IPS-20b (cell line): ENCODE measurements around the gene MAN2B2.

Experiments used
- H3K27ac ChIP-seq: one replicate; pipeline ENCODE4 v1.5.1; 2013; ENCODE audit warnings: low read length
- H3K27me3 ChIP-seq: 2 replicates; pipeline ENCODE4 v1.6.1; 2013; ENCODE audit warnings: mild to moderate bottlenecking, low read length, inconsistent platforms; ENCODE audit not compliant: insufficient read depth
- H3K36me3 ChIP-seq: 2 replicates; pipeline ENCODE4 v1.6.1; 2013; ENCODE audit warnings: low read depth, mild to moderate bottlenecking, inconsistent platforms, low read length, moderate library complexity; ENCODE audit not compliant: insufficient read depth
- H3K4me1 ChIP-seq: 2 replicates; pipeline ENCODE4 v1.6.1; 2013; ENCODE audit warnings: mild to moderate bottlenecking, control low read depth, inconsistent platforms, low read length, moderate library complexity; ENCODE audit not compliant: insufficient read depth
- H3K4me3 ChIP-seq: 2 replicates; pipeline ENCODE4 v1.5.1; 2013; ENCODE audit warnings: mild to moderate bottlenecking, low read length, inconsistent platforms
- H3K9ac ChIP-seq: 2 replicates; pipeline ENCODE4 v1.6.1; 2013; ENCODE audit warnings: low read depth, mild to moderate bottlenecking, inconsistent platforms, low read length, moderate library complexity
- H3K9me3 ChIP-seq: 2 replicates; pipeline ENCODE4 v1.6.1; 2013; ENCODE audit warnings: mild to moderate bottlenecking, low read depth, low read length, inconsistent platforms; ENCODE audit not compliant: insufficient read depth

The MAN2B2 gene

DNA sequence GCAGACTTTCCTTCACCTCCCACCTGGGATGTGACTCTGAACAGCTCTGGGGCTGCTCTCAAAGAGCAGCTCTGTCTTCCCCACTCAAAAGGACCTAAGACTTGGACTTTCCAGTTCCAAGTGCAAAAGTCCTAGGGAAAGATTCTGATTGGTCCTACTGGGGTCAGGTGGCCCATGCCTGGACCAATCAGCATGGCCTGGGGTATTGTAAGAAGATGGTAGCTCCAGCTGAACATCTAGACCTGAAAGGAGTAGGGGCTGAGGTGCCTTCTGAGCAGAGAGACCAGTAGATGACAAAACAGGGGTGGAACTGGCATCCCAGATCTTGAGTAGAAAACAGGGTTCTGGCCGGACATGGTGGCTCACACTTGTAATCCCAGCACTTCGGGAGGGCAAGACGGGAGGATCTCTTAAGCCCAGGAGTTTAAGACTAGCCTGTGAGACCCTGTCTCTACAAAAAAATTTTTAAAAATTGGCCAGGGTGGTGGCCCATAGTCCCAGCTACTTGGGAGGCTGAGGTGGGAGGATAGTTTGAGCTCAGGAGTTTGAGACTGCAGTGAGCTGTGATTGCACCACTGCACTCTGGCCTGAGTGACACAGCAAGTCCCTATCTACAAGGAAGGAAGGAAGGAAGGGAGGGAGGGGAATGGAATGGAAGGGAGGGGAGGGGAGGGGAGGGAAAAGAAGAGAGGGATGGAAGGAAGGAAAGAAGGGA lies 38.1 kb downstream of the MAN2B2 start:
- Histone ChIP-seq H3K4me1 (no peaks in the 10 kb centered on the region), H3K36me3 (no peaks in the 10 kb centered on the region), H3K27ac (no peak overlapping the region), H3K27me3 (no peaks in the 10 kb centered on the region), H3K9me3 (no peaks in the 10 kb centered on the region), H3K9ac (no peak overlapping the region), H3K4me3 (no peak overlapping the region)

DNA sequence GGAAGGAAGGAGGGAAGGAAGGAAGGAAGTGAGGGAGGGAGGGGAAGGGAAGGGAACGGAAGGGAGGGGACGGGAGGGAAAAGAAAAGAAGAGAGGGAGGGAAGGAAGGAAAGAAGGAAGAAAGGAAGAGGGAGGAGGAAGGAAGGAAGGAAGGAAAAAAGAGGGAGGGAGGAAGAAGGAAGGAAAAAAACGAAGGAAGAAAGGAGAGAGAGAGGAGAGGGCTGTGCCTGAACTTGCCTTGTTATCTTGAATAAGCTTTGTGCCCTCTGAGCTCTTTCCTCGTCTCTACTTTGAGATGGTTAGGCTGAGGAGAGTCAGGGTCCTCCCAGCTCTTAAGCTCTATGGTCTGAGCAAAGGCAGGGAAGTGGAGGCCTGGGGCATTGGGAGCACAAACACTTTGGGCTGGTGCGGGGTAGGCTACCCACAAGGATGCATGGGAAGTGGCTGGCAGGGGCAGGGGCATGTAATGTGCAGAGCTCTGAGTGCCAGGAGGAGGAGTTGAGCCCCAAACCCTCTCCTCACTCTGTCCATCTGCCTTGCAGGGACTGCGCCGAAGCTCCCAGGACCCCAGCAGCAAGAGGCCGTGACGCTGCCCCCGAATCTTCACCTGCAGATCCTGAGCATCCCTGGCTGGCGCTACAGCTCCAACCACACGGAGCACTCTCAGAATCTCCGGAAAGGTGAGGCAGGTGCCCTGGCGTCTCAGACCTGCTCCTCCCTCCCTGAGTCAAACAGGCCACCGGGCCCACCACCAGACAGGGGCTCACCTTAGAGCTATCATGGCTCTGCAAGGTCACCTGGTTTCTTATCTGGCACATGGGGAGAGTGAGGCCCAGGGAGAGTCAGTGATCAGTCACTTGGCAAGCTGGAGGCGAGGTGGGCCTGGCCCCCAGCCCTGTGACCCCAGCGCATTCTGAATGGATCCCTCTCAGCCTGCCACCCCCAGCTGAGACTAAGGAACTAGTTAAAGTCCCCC lies 39.0 kb downstream of the MAN2B2 start:
- H3K36me3 ChIP-seq = no peaks in the 10 kb centered on the region
- no peaks in the 10 kb centered on the region for H3K9me3 ChIP-seq
- H3K9ac ChIP-seq = no peak overlapping the region
- no peaks in the 10 kb centered on the region for H3K27me3 ChIP-seq
- no peak overlapping the region for H3K27ac ChIP-seq
- H3K4me3 ChIP-seq = no peak overlapping the region
- no peaks in the 10 kb centered on the region for H3K4me1 ChIP-seq

- Histone ChIP-seq H3K36me3 (no peaks in the 10 kb centered on the region), H3K27ac (no peak overlapping the region), H3K4me1 (no peaks in the 10 kb centered on the region), H3K4me3 (no peak overlapping the region), H3K9ac (no peak overlapping the region), H3K27me3 (no peaks in the 10 kb centered on the region), H3K9me3 (no peaks in the 10 kb centered on the region)
These were observed 39.8 kb downstream of the MAN2B2 start for GRCh38 chr4:6614701-6615230.

GRCh38 chr4:6616087-6616995 lies 41.4 kb downstream of the MAN2B2 start:
- Histone ChIP-seq H3K9me3 (no peaks in the 10 kb centered on the region), H3K4me3 (no peak overlapping the region), H3K27me3 (no peaks in the 10 kb centered on the region), H3K36me3 (no peaks in the 10 kb centered on the region), H3K4me1 (no peaks in the 10 kb centered on the region), H3K9ac (no peak overlapping the region), H3K27ac (no peak overlapping the region)

DNA sequence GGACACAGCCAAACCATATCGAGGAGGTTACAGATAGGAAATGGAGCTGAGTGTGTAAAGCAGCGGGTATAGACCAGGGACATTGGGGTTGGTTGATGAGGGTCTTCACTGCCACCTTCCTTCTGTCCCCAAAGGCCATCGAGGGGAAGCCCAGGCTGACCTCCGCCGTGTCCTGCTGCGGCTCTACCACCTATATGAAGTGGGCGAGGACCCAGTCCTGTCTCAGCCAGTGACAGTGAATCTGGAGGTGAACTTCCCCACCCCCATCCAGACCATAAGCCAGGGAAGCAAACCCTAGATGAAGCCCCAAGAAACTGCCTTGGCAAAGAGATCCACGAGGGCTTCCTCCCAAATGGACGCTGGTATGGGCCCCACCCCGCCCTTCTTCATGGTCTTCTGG lies 42.3 kb downstream of the MAN2B2 start:
- Histone ChIP-seq H3K4me1 (no peaks in the 10 kb centered on the region), H3K36me3 (no peaks in the 10 kb centered on the region), H3K4me3 (no peak overlapping the region), H3K27me3 (no peaks in the 10 kb centered on the region), H3K9ac (no peak overlapping the region), H3K9me3 (no peaks in the 10 kb centered on the region), H3K27ac (no peak overlapping the region)

DNA sequence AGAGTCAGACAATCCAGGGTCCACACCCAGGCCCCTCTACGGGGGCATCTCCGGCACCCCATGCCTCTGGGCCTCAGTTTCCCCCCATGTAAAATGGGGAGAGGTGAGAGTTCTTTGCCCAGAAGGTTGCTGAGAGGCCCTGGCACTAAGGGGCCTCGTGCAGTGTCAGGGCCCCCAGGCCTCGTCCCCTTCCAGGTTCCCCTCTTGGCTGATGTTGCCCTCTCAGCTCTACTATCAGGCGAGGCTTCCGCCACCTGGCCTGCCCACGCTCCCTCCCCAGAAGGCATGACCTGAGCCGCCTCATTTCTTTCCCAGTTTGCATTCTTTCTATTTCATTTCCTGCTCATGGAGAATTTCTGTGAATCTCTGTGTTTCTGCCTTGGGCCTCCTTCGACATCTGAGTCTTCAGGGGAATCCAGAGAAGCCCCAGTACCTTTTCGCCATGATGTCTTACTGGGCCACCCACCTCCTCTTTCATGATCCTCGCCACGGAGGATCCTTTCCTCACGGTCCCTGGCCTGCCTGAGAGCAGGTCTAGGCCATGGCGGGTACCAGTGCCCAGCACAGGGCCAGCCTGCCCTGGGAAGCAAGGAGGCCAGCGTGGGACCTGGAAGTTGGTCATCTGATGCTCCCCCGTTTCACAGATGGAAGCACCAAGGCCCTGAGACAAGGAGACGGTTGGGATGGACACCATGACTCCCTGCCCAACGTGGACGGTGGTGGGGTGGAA lies 43.6 kb downstream of the MAN2B2 start:
- Histone ChIP-seq H3K9me3 (no peaks in the 10 kb centered on the region), H3K27me3 (no peaks in the 10 kb centered on the region), H3K27ac (no peak overlapping the region), H3K4me3 (no peak overlapping the region), H3K4me1 (no peaks in the 10 kb centered on the region), H3K9ac (no peak overlapping the region), H3K36me3 (no peaks in the 10 kb centered on the region)

- no peak overlapping the region for H3K27ac ChIP-seq
- no peak overlapping the region; the same call in 1 of the 2 replicates for H3K9ac ChIP-seq
- no peaks in the 10 kb centered on the region for H3K27me3 ChIP-seq
- no peaks in the 10 kb centered on the region for H3K36me3 ChIP-seq
- H3K4me3 ChIP-seq = no peak overlapping the region
- H3K4me1 ChIP-seq = no peaks in the 10 kb centered on the region
- H3K9me3 ChIP-seq = no peaks in the 10 kb centered on the region
These were observed 44.1 kb downstream of the MAN2B2 start for GRCh38 chr4:6619116-6619465.

GRCh38 chr4:6619466-6620255 lies 44.7 kb downstream of the MAN2B2 start:
- H3K9ac ChIP-seq = no peak overlapping the region; the same call in 1 of the 2 replicates
- no peak overlapping the region for H3K27ac ChIP-seq
- no peaks in the 10 kb centered on the region for H3K27me3 ChIP-seq
- H3K36me3 ChIP-seq = no peaks in the 10 kb centered on the region
- no peaks in the 10 kb centered on the region for H3K4me1 ChIP-seq
- H3K9me3 ChIP-seq = no peaks in the 10 kb centered on the region
- H3K4me3 ChIP-seq = no peak overlapping the region

DNA sequence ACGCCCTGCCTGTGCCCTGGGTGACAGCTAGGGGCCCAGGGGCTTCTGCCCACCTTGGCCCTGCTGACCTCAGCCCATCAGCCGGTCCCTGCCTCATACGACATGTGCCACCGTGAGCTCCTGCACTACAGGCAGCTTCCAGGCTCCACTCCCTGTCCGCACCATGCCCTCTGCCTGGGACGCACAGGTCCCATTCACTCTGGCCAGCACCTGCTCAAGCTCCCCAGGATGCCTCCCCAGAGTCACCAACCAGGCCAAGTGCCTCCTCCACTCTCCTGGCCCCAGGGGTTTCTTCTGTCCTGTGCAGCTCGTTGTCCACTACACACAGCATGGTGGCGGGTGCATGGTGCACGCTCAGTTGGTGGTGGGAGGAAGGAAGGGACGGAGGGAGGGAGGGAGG lies 45.3 kb downstream of the MAN2B2 start:
- H3K27ac ChIP-seq = no peak overlapping the region
- no peaks in the 10 kb centered on the region for H3K9me3 ChIP-seq
- no peak overlapping the region for H3K9ac ChIP-seq
- H3K36me3 ChIP-seq = no peaks in the 10 kb centered on the region
- H3K4me3 ChIP-seq = no peak overlapping the region
- H3K4me1 ChIP-seq = no peaks in the 10 kb centered on the region
- no peaks in the 10 kb centered on the region for H3K27me3 ChIP-seq

DNA sequence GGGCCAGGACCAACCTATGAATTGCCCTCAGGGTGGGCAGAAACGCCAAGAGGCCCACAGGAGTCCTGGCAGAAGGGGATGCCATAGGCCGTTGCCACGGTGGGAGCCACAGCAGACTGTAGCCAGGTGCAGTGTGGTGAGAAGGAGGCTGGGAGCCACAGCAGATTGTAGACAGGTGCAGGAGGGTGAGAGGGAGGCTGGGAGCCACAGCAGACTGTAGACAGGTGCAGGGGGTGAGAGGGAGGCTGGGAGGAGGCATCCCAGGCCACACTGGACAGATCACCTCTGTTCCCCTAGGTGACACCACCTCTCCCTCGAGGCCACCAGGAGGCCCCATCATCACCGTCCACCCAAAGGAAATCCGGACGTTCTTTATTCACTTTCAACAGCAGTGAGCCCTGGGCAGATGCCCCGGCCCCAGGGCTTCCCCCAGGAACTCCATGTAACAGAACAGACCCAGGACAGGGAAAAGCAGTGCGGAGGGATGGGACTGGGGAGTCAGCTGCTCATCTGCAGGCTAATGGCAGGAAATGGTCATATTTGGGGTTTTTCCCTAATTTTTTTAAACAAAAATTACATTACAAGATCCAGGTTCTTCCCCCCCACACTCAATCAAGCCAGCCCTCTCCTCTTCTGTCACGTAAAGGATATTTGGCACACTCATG lies 46.0 kb downstream of the MAN2B2 start:
- Histone ChIP-seq H3K4me3 (no peak overlapping the region), H3K27me3 (no peaks in the 10 kb centered on the region), H3K4me1 (no peaks in the 10 kb centered on the region), H3K36me3 (no peaks in the 10 kb centered on the region), H3K27ac (no peak overlapping the region), H3K9ac (no peak overlapping the region), H3K9me3 (no peaks in the 10 kb centered on the region)
